Breast epithelium (tissue), 4 donors: Measurements from ENCODE around the gene PCSK2. TPM values are rescaled to one million over a fixed set of nuclear protein-coding genes. Genes with fewer than 3 reads are reported as not detected.

Source experiments
- DNase-seq, 2 donors: peaks; one replicate each; pipeline ENCODE4 v3.0.0-alpha.2; 2019; ENCODE audit warnings: low spot score in 2 of 2
- H3K27ac ChIP-seq, 2 donors: fragments of 200-600 bp; sonication (generic) in 1 of 2; one replicate each; pipeline ENCODE4 v1.5.1; 2016 to 2019; ENCODE audit warnings: mild to moderate bottlenecking in 1 of 2
- H3K27me3 ChIP-seq, 2 donors: fragments of 200-600 bp; sonication (generic) in 1 of 2; one replicate each; pipeline versions ENCODE4 v1.5.1 to v1.6.0; 2017 to 2019; ENCODE audit warnings: control low read depth in 1 of 2, mild to moderate bottlenecking in 1 of 2
- H3K36me3 ChIP-seq: fragments of 200-600 bp; one replicate; pipeline ENCODE4 v1.5.1; 2019
- H3K4me1 ChIP-seq, 2 donors: fragments of 200-600 bp; sonication (generic); one replicate each; pipeline ENCODE4 v1.5.1; 2016 to 2019; ENCODE audit warnings: control low read depth in 1 of 2
- H3K4me3 ChIP-seq, 3 donors: fragments of 200-600 bp; sonication (generic); 1 replicate in 2 of 3; 2 replicates in 1 of 3; pipeline ENCODE4 v1.5.1; 2016 to 2019; ENCODE audit warnings: mild to moderate bottlenecking in 3 of 3, moderate library complexity in 2 of 3
- H3K9me3 ChIP-seq, 2 donors: fragments of 200-600 bp; sonication (generic) in 1 of 2; one replicate each; pipeline ENCODE4 v1.5.1; 2016 to 2019; ENCODE audit warnings: control low read depth in 1 of 2
- POLR2A ChIP-seq: fragments of 450-650 bp; IDR thresholded peaks from one replicate; pipeline ENCODE4 v1.6.1; 2016; ENCODE audit warnings: antibody characterized with exemption, mild to moderate bottlenecking, moderate library complexity
- POLR2AphosphoS5 ChIP-seq, 3 donors: sonication (generic); formaldehyde crosslinking; IDR thresholded peaks; one replicate each; pipeline ENCODE4 v1.6.1; 2017; ENCODE audit warnings: antibody characterized with exemption in 3 of 3
- intact Hi-C: fragments of 100-400 bp; cut with DNase I; formaldehyde crosslinking; loops from one replicate; pipeline ENCODE4 v1.15.1; 2023; ENCODE audit warnings: low total_unique reads
- total RNA-seq, 3 donors: library from RNA; depleted of rRNA; stranded (reverse); fragments of >200 nt; gene quantifications; one replicate each; pipeline ENCODE4 v1.1.0, GENCODE V29; 2016
- TF ChIP-seq, protein P1 (sequence below), 3 donors: fragments of 450-650 bp; IDR thresholded peaks; one replicate each; pipeline ENCODE4 v1.5.1; 2016 to 2017; ENCODE audit warnings: antibody characterized with exemption in 3 of 3, mild to moderate bottlenecking in 3 of 3, moderate library complexity in 3 of 3

The PCSK2 gene
- total RNA-seq, 3 donors from 2014 or later, result 0.16 TPM; not detected in 2

DNA sequence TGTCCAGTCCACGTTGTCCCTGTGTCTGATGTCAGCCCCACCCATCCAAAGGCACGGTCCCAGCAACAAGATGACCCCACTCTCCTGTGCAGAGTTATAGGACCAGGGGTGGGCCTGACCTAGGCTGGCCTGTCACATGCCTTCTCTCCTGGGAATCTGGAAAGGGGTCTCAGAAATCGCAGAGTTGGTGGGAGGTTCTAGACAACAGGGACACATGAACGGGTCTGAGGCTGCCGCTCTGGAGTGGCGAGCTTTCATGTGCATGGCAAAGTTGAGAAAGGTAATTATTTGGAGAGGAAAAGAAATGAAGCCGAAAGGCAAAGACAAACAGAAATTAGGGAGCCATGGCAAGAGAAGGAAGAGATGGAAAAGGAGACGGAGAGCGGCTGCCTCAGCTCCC lies 274.9 kb downstream of the PCSK2 start:
- intact Hi-C loops, result no loop called here

DNA sequence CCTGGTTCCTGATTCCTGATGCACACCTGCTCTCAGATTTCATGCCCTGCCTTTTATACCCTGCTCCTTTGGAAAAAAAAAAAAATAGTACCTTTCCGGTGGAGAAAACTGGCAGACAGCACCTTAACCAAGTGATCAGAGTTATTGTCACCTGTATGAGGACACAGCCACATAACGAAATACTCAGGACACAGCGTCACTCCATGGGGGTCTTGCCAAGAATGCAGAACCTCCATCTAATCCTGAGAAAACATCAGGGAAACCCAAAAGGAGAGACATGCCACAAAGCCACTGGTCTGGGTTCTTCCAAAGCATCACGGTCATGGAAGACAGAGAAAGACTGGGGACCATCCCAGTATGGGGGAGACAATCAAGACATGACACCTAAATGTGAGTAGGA lies 275.3 kb downstream of the PCSK2 start:
- intact Hi-C loops, result no loop called here
- DNase-seq, result no peak
- Histone ChIP-seq H3K9me3 (no peaks in the 10 kb centered on the region), H3K27me3 (no peaks in the 10 kb centered on the region), H3K4me3 (no peak overlapping the region), H3K4me1 (no peaks in the 10 kb centered on the region), H3K36me3 (no peaks in the 10 kb centered on the region), H3K27ac (no peak overlapping the region)
- TF ChIP-seq, protein P1, sequence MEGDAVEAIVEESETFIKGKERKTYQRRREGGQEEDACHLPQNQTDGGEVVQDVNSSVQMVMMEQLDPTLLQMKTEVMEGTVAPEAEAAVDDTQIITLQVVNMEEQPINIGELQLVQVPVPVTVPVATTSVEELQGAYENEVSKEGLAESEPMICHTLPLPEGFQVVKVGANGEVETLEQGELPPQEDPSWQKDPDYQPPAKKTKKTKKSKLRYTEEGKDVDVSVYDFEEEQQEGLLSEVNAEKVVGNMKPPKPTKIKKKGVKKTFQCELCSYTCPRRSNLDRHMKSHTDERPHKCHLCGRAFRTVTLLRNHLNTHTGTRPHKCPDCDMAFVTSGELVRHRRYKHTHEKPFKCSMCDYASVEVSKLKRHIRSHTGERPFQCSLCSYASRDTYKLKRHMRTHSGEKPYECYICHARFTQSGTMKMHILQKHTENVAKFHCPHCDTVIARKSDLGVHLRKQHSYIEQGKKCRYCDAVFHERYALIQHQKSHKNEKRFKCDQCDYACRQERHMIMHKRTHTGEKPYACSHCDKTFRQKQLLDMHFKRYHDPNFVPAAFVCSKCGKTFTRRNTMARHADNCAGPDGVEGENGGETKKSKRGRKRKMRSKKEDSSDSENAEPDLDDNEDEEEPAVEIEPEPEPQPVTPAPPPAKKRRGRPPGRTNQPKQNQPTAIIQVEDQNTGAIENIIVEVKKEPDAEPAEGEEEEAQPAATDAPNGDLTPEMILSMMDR (IDR thresholded peaks at IDR 0.05), result no peak
- TF ChIP-seq POLR2AphosphoS5 (IDR thresholded peaks at IDR 0.05), result no peak

More for the DNA sequence above, 274.9 kb downstream of the PCSK2 start:
- no peaks in the 10 kb centered on the region for H3K36me3 ChIP-seq
- no peak for DNase-seq
- H3K9me3 ChIP-seq, result no peaks in the 10 kb centered on the region
- no peak overlapping the region for H3K27ac ChIP-seq
- H3K4me3 ChIP-seq, result no peak overlapping the region
- no peaks in the 10 kb centered on the region for H3K4me1 ChIP-seq
- TF ChIP-seq POLR2AphosphoS5 (IDR thresholded peaks at IDR 0.05) (no peak), POLR2A (no peak)
- TF ChIP-seq, protein P1 (IDR thresholded peaks at IDR 0.05), result no peak
- no peaks in the 10 kb centered on the region for H3K27me3 ChIP-seq

DNA sequence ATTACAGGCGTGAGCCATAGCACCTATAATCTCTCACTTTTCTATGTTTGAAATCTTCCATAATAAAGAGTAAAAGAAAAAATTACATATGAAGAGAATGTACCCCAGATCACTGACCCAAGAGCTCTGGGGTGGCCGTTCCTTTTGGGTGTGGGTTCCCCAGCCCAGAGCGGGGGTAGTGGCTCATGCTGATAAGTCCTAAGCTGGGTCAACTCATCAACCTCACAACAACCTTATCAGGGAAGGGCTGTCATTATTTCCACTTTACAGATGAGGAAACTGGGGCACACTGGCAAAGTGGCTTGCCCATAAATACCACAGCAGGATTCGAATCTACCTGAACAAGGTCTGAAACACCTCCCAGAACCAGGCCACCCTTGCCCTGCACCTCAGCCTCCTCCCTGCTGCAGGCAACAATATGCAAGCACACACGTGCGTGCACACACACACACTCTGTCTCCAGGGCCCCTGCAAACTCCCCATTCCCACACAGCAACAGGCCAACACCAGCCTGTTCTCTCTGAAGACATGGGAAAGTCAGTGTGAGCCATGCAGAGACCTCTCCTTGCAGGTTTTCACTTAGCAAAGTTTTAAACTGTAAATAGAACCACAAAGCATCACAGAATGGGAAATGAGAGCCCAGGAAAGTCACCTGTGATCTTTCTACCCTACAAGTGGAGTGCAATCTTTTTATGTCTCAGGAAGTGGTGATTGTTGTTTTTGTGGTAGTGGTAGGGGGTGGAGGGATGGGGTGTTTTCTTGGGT lies 276.6 kb downstream of the PCSK2 start:
- TF ChIP-seq, protein P1 (IDR thresholded peaks at IDR 0.05), result no peak
- TF ChIP-seq POLR2AphosphoS5 (IDR thresholded peaks at IDR 0.05), result no peak
- no peak for TF ChIP-seq POLR2A
- no peak for DNase-seq
- Histone ChIP-seq H3K27ac (no peak overlapping the region), H3K4me3 (no peak overlapping the region), H3K4me1 (no peaks in the 10 kb centered on the region), H3K9me3 (no peaks in the 10 kb centered on the region), H3K36me3 (no peaks in the 10 kb centered on the region), H3K27me3 (no peaks in the 10 kb centered on the region)
- intact Hi-C loops, result no loop called here

DNA sequence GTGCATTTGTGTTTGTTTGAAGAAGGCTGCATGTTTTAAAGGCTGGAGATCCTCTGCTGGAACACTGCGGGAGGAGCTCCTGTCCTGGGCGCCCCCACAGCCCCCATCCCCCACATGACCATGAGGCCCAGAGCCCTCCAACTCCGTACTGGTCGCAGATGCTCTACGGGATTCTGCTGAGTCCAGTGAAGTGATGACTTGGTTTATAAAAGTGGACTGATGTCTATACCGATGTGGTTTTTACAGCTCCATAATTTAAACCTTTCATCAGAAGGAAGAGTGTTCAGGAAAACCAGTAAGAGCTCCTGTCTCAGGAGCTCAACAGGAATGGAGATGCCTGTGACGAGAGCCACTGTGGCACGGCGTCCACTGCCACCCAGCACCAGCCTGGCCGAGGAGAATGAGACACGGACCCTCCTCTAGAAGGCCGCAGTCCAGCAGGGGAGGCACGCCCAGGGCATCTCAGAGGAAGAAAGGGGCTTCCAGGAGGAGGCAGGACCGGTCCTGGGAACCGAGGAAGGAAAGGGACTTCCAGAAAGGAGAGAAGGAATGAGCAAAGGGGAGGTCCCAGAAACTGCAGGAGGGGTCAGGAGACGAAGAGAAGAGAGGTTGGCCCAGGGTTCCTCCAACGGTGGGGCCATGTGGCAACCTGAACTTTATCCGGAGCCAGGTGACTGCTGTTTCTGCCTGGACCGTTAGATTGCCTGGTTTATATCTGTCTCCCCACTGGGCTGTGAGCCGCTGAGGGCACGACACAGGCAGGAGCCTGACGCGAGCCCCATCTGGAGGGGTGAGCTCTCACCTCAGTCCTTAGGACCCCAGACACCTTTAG lies 277.4 kb downstream of the PCSK2 start:
- TF ChIP-seq POLR2AphosphoS5 (IDR thresholded peaks at IDR 0.05) (no peak), POLR2A (no peak)
- TF ChIP-seq, protein P1 (IDR thresholded peaks at IDR 0.05), result no peak
- Histone ChIP-seq H3K27ac (no peak overlapping the region), H3K4me1 (no peaks in the 10 kb centered on the region), H3K27me3 (no peaks in the 10 kb centered on the region), H3K4me3 (peak overlapping the region; percentile 46 to 77 (median 48)), H3K36me3 (no peaks in the 10 kb centered on the region), H3K9me3 (no peaks in the 10 kb centered on the region)
- intact Hi-C loops, result no loop called here
- DNase-seq, result no peak
